Transverse colon (tissue), 4 donors: ENCODE measurements around the gene RBFOX1. TPM values are rescaled to one million over a fixed set of nuclear protein-coding genes. Genes with fewer than 3 reads are reported as not detected.

Experiments
- DNase-seq: peaks from one replicate; pipeline ENCODE4 v3.0.0-alpha.2; 2019
- H3K27ac ChIP-seq, 4 donors: fragments of 200-600 bp; sonication (generic); 2 replicates each; pipeline ENCODE4 v1.5.1; 2016 to 2018; ENCODE audit warnings: inconsistent platforms in 4 of 4
- H3K27me3 ChIP-seq: fragments of 200-600 bp; sonication (generic); 2 replicates; pipeline ENCODE4 v1.5.1; 2017; ENCODE audit warnings: inconsistent platforms
- H3K36me3 ChIP-seq, 4 donors: fragments of 200-600 bp; sonication (generic); 2 replicates each; pipeline ENCODE4 v1.5.1; 2017 to 2019; ENCODE audit warnings: inconsistent platforms in 4 of 4
- H3K4me1 ChIP-seq, 4 donors: fragments of 200-600 bp; sonication (generic); 2 replicates each; pipeline ENCODE4 v1.5.1; 2017 to 2020; ENCODE audit warnings: inconsistent platforms in 4 of 4
- H3K4me3 ChIP-seq, 4 donors: fragments of 200-600 bp; sonication (generic); 1 replicate in 1 of 4; 2 replicates in 3 of 4; pipeline versions ENCODE4 v1.5.1 to v1.6.1; 2017 to 2019; ENCODE audit warnings: inconsistent platforms in 4 of 4
- H3K9me3 ChIP-seq, 2 donors: fragments of 200-600 bp; sonication (generic); 2 replicates each; pipeline ENCODE4 v1.5.1; 2017 to 2019; ENCODE audit warnings: inconsistent platforms in 2 of 2
- CTCF ChIP-seq, 5 experiments: fragments of 200-600 bp in 3 of 5; fragments of 450-650 bp in 2 of 5; sonication (generic) in 3 of 5; IDR thresholded peaks; 1 replicate in 2 of 5; 2 replicates in 3 of 5; pipeline ENCODE4 v1.5.1; 2016 to 2017; ENCODE audit warnings: antibody characterized with exemption in 5 of 5, inconsistent platforms in 3 of 5, mild to moderate bottlenecking in 2 of 5, moderate library complexity in 1 of 5
- EP300 ChIP-seq: sonication (generic); formaldehyde crosslinking; IDR thresholded peaks from one replicate; pipeline ENCODE4 v1.6.1; 2017; ENCODE audit warnings: antibody characterized with exemption, low read depth
- POLR2A ChIP-seq: fragments of 450-650 bp; IDR thresholded peaks from one replicate; pipeline ENCODE4 v1.6.1; 2016; ENCODE audit warnings: antibody characterized with exemption, mild to moderate bottlenecking, moderate library complexity
- POLR2AphosphoS5 ChIP-seq, 3 donors: sonication (generic); formaldehyde crosslinking; IDR thresholded peaks; one replicate each; pipeline ENCODE4 v1.6.1; 2016; ENCODE audit warnings: antibody characterized with exemption in 3 of 3
- WGBS, 2 donors: methylation state at CpG; one replicate each; pipeline ENCODE4 v1.1.5; 2018; ENCODE audit warnings: low coverage in 1 of 2; 5-methylcytosine and 5-hydroxymethylcytosine counted together
- in situ Hi-C, 4 donors: fragments of 200-750 bp; cut with MboI; loops; one replicate each; pipeline versions ENCODE4 v1.15.0 to v1.15.1; 2017; ENCODE audit warnings: low sequenced_read_pairs in 3 of 4, low pct_ligation_motif_present in 1 of 4, low pct_unique_long_range_greater_than_20kb in 1 of 4
- intact Hi-C: fragments of 100-400 bp; cut with DNase I; formaldehyde crosslinking; loops from one replicate; pipeline ENCODE4 v1.15.1; 2023; ENCODE audit warnings: low total_unique reads
- total RNA-seq, 4 donors: library from RNA; depleted of rRNA; stranded (reverse); fragments of >200 nt; gene quantifications; one replicate each; pipeline ENCODE4 v1.1.0, GENCODE V29; 2016

Gene RBFOX1
- total RNA-seq, 4 donors from 2014 or later, result 2.3 to 8.2 (median 3.2) TPM

GRCh38 chr16:7304279-7304678, 28.4 kb upstream of the RBFOX1 start:
- TF ChIP-seq POLR2A (no peak), CTCF (IDR thresholded peaks at IDR 0.05) (no peak), EP300 (no peak), POLR2AphosphoS5 (IDR thresholded peaks at IDR 0.05) (no peak)
- H3K4me3 ChIP-seq, result peak overlapping the region in 1 of 4 donors; percentile 7
- intact Hi-C loops (loop anchor here (2.0 kb wide), 1 partner anchor 55 kb away; no protein-coding TSS in a partner anchor), in situ Hi-C loops (no loop called here)
- no peaks in the 10 kb centered on the region for H3K36me3 ChIP-seq
- no peaks in the 10 kb centered on the region for H3K4me1 ChIP-seq
- H3K27me3 ChIP-seq, result peaks cover 26% of the 10 kb centered on the region
- H3K9me3 ChIP-seq, result no peaks in the 10 kb centered on the region
- no peak overlapping the region for H3K27ac ChIP-seq
- DNase-seq, result no peak
- WGBS, 2 donors, result 6 to 18% methylated on average over 7 to 27 of the region's 27 CpGs

- H3K4me3 ChIP-seq, result no peak overlapping the region
- no peaks in the 10 kb centered on the region for H3K36me3 ChIP-seq
- no peak for DNase-seq
- peaks cover 26% of the 10 kb centered on the region for H3K27me3 ChIP-seq
- in situ Hi-C loops, result no loop called here
- H3K4me1 ChIP-seq, result no peaks in the 10 kb centered on the region
- intact Hi-C loops, result loop anchor here (2.0 kb wide), 1 partner anchor 56 kb away; no protein-coding TSS in a partner anchor
- whole genome bisulfite sequencing, 2 donors, result 29 to 33% methylated on average over 1 to 4 of the region's 4 CpGs
- no peaks in the 10 kb centered on the region for H3K9me3 ChIP-seq
- TF ChIP-seq POLR2A (no peak), CTCF (IDR thresholded peaks at IDR 0.05) (no peak), EP300 (no peak), POLR2AphosphoS5 (IDR thresholded peaks at IDR 0.05) (no peak)
- H3K27ac ChIP-seq, result no peak overlapping the region
Observed at GRCh38 chr16:7304958-7305357, 27.7 kb upstream of the RBFOX1 start.

GRCh38 chr16:7313170-7313569, 19.5 kb upstream of the RBFOX1 start:
- H3K27me3 ChIP-seq, result no peaks in the 10 kb centered on the region
- no peaks in the 10 kb centered on the region for H3K36me3 ChIP-seq
- in situ Hi-C loops (no loop called here), intact Hi-C loops (no loop called here)
- H3K4me1 ChIP-seq, result no peaks in the 10 kb centered on the region
- no peak for DNase-seq
- H3K9me3 ChIP-seq, result no peaks in the 10 kb centered on the region
- no peak for TF ChIP-seq EP300
- TF ChIP-seq POLR2AphosphoS5 (IDR thresholded peaks at IDR 0.05), result no peak
- TF ChIP-seq POLR2A, result no peak
- TF ChIP-seq CTCF (IDR thresholded peaks at IDR 0.05), result peak in 1 of 5 experiments; percentile 11
- H3K4me3 ChIP-seq, result no peak overlapping the region
- WGBS, 2 donors, result 50 to 61% methylated on average over 1 to 5 of the region's 5 CpGs
- H3K27ac ChIP-seq, result no peak overlapping the region

GRCh38 chr16:7314163-7314562, 18.5 kb upstream of the RBFOX1 start:
- no peaks in the 10 kb centered on the region for H3K9me3 ChIP-seq
- no peak overlapping the region for H3K4me3 ChIP-seq
- intact Hi-C loops, result no loop called here
- TF ChIP-seq EP300 (no peak), POLR2A (no peak), POLR2AphosphoS5 (IDR thresholded peaks at IDR 0.05) (no peak), CTCF (IDR thresholded peaks at IDR 0.05) (no peak)
- H3K27me3 ChIP-seq, result no peaks in the 10 kb centered on the region
- no peak for DNase-seq
- in situ Hi-C loops, result no loop called here
- H3K36me3 ChIP-seq, result no peaks in the 10 kb centered on the region
- 37 to 39% methylated on average over 5 to 12 of the region's 12 CpGs for WGBS, 2 donors
- H3K27ac ChIP-seq, result no peak overlapping the region
- no peaks in the 10 kb centered on the region for H3K4me1 ChIP-seq
